ENCODE results near the gene LMF1.

LMF1 gene

DNA sequence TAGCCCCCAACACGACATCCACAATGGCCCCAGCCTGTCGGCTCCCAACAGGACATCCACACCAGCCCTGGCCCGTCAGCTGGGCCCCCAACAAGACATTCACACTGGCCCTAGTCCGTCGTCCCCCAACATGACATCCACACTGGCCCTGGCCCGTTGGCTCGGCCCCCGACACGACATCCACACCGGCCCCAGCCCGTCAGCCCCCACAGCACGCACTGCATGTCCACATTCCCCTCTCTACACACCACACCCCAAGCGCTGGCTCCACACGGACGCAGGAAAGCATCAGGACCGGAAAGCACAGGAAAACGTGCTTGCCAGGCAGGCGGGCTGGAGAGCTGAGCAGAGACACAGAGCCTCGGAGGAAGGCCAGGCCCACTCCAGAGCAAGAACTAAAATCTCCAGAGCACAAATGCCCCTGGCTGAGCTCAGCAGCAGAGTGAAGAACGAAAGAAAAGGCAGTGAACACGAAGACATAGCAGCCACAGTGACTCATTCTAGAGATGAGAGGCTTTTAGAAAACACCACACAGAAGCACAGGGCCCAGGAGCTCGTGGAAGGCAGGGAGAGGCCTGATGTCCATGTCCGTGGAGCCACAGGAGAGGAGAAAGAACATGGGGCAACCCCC lies 50.6 kb downstream of the LMF1 start:
- TF ChIP-seq, protein P1, sequence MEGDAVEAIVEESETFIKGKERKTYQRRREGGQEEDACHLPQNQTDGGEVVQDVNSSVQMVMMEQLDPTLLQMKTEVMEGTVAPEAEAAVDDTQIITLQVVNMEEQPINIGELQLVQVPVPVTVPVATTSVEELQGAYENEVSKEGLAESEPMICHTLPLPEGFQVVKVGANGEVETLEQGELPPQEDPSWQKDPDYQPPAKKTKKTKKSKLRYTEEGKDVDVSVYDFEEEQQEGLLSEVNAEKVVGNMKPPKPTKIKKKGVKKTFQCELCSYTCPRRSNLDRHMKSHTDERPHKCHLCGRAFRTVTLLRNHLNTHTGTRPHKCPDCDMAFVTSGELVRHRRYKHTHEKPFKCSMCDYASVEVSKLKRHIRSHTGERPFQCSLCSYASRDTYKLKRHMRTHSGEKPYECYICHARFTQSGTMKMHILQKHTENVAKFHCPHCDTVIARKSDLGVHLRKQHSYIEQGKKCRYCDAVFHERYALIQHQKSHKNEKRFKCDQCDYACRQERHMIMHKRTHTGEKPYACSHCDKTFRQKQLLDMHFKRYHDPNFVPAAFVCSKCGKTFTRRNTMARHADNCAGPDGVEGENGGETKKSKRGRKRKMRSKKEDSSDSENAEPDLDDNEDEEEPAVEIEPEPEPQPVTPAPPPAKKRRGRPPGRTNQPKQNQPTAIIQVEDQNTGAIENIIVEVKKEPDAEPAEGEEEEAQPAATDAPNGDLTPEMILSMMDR (IDR thresholded peaks at IDR 0.05; ENCODE audit: insufficient read depth, low read length, missing control alignments) = no peak
- no peak overlapping the region; the same call in 1 of the 2 replicates for H3K4me3 ChIP-seq (ENCODE audit: low read depth, low read length)
- CTCF ChIA-PET = interaction anchor here (0.8 to 1.5 kb wide), 2 partner anchors 20 to 135 kb away, joined by 3 read pairs; no protein-coding TSS in a partner anchor
- peak; percentile 16 for DNase-seq (ENCODE audit: low read depth, low spot score)
- POLR2A ChIA-PET = interaction anchor here (0.9 kb wide), 1 partner anchor 51 kb away, joined by 4 read pairs; no protein-coding TSS in a partner anchor

DNA sequence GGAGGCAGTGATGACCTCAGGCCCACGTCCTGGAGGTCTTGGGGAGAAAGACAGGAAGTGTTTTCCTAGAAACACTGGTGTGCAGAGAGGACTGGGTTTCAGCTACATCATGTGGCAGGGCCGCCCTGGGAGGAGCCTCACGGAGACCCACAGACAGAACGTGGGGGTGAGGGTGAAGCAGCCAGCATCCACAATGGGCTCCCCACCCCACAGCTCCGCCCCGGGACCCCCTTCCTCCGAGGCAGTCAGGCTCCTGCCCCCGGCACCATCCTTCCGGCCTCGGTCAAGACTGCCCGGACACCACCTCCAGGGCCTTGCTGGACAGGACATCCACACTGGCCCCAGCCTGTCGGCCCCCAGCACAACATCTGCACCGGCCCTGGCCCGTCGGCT lies 51.1 kb downstream of the LMF1 start:
- TF ChIP-seq, protein P1 (IDR thresholded peaks at IDR 0.05; ENCODE audit: insufficient read depth, low read length, missing control alignments) = no peak
- ChIA-PET POLR2A (no interaction called here), CTCF (interaction anchor here (1.5 kb wide), 1 partner anchor 136 kb away, joined by 3 read pairs; no protein-coding TSS in a partner anchor)
- DNase-seq (ENCODE audit: low read depth, low spot score) = no peak
- H3K4me3 ChIP-seq (ENCODE audit: low read depth, low read length) = no peak overlapping the region

DNA sequence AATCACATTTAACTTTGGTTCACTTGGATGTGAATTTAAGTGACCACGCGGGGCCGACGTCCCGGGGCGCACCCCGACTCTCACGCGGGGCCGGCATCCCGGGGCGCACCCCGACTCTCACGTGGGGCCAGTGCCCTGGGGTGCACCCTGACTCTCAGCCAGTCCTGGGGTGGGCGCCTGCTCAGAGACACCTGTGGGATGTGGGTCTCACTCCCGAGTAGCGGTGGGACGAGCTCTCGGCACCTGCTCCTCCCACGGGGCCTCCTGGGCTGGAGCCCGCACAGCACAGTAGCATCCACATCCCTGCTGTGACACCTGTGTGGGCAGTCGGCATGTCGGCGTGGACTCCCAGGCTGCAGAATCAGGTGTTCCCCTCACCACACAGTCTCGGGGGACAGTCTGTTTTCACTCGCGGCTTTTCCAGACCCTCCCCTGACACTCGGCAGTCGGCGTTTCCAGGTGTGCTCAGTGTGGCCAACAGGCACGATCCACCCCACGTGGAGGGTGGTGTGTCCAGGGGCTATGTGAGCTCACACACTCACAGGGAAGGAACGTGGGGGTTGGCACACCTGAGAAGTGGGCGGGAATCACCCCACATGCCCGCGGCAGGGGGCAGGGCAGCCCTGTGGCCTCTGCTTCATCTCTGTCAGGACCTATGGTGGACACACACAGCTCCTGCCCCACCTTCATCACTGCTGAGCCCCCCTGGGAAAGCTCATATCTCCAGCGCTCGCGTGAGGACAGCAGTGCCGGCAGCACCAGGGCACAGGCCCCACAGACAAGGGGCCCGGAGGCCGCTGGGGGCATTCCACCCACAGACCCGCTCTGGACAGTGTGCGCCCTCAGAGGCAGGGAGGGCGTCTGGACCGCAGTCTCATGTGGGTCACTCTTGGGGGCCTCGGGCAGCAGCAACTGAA lies 51.8 kb downstream of the LMF1 start:
- H3K4me3 ChIP-seq (ENCODE audit: low read depth, low read length) = no peak overlapping the region
- no peak for DNase-seq (ENCODE audit: low read depth, low spot score)
- POLR2A ChIA-PET = no interaction called here
- TF ChIP-seq, protein P1 (IDR thresholded peaks at IDR 0.05; ENCODE audit: insufficient read depth, low read length, missing control alignments) = no peak
- CTCF ChIA-PET = interaction anchor here (1.5 kb wide), 1 partner anchor 137 kb away, joined by 3 read pairs; no protein-coding TSS in a partner anchor

DNA sequence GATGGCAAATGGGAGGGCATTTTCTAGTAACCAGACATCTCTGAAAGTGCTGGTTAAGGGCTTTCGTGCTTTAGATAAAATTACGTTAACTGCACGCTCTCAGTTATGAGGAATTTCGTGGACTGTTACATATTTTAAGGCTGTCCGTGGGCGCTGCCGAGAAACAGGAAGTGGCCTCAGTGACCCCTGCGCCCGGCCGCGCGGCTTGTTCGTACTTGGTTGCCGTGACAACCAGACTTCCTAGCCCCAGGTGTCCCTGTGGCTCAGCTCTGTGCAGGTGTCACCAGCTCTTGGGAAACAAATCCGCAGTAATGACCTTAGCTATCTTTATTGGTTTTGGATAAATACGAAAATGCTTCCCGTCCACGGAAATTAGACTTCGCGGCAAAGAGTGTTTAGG lies 52.7 kb downstream of the LMF1 start:
- ChIA-PET CTCF (no interaction called here), POLR2A (no interaction called here)
- TF ChIP-seq, protein P1 (IDR thresholded peaks at IDR 0.05; ENCODE audit: insufficient read depth, low read length, missing control alignments) = no peak
- no peak for DNase-seq (ENCODE audit: low read depth, low spot score)
- no peak overlapping the region for H3K4me3 ChIP-seq (ENCODE audit: low read depth, low read length)

DNA sequence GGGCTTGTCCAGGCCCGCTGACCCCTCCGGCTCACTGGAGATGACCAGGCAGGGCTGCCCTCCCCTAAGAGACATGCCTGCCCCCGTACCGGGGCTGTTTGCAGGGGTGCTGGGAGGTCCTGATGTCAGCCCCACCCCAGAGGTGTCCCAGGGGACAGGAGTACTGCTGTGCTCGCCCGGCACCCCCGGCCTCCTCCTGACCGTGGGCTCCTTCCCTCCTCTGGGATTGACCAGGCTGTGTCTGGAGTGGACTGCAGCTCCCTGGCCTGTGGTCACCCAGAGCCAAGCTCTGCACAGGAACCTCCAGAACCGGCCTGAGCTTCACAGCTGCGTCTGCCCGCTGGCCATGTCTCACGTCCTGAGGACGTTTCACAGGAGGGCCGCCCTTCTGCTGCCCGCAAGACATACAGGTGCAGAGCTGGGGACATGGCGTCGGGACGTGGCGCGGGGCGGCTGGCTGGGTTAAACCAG lies 53.2 kb downstream of the LMF1 start:
- no peak overlapping the region for H3K4me3 ChIP-seq (ENCODE audit: low read depth, low read length)
- CTCF ChIA-PET = no interaction called here
- POLR2A ChIA-PET = no interaction called here
- DNase-seq (ENCODE audit: low read depth, low spot score) = no peak
- TF ChIP-seq, protein P1 (IDR thresholded peaks at IDR 0.05; ENCODE audit: insufficient read depth, low read length, missing control alignments) = no peak
